Subcutaneous adipose tissue (tissue), 4 donors: ENCODE data around the gene BACH2. TPM values are rescaled to one million over a fixed set of nuclear protein-coding genes. Genes with fewer than 3 reads are reported as not detected.

ENCODE experiments used
- CTCF ChIP-seq: fragments of 450-650 bp; IDR thresholded peaks from one replicate; pipeline ENCODE4 v1.5.1; 2016; ENCODE audit warnings: low read depth, mild to moderate bottlenecking, control low read depth, antibody characterized with exemption, moderate library complexity
- total RNA-seq, 4 donors: library from RNA; depleted of rRNA; stranded (reverse); fragments of >200 nt; gene quantifications; one replicate each; pipeline ENCODE4 v1.1.0, GENCODE V29; 2016

The BACH2 gene
- total RNA-seq, 4 donors from 2014 or later: 1.7 to 15.4 (median 3.9) TPM

DNA sequence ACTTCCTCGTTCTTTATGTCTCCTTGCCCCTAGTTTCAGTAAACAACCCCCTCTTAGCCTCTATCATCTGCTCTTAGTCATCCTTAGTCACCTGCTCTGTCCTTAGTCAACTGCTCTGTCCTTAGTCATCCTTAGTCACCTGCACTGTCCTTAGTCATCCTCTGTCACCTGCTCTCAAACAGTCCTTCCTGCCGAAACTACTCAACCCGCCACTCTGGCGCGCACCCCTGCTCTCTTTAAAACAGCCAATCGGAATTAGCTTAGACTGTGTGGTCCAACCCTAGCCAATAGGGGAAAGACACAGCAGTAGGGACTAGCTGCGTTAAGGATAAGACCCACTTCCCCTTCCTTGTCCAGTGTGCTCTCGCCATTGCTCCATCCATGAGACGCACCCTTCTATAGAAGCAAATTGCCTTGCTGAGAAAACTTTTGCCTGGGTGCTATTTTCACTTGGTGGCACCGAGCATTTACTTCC, 73.9 kb downstream of the BACH2 start:
- no peak for TF ChIP-seq CTCF

GRCh38 chr6:90222008-90222407, 74.6 kb downstream of the BACH2 start:
- TF ChIP-seq CTCF: no peak

- TF ChIP-seq CTCF: no peak
Observed at GRCh38 chr6:90221403-90221802, 75.2 kb downstream of the BACH2 start.

- TF ChIP-seq CTCF: no peak
Observed at GRCh38 chr6:90220273-90220672, 76.4 kb downstream of the BACH2 start.

GRCh38 chr6:90219209-90219985, 77.2 kb downstream of the BACH2 start:
- TF ChIP-seq CTCF: no peak

DNA sequence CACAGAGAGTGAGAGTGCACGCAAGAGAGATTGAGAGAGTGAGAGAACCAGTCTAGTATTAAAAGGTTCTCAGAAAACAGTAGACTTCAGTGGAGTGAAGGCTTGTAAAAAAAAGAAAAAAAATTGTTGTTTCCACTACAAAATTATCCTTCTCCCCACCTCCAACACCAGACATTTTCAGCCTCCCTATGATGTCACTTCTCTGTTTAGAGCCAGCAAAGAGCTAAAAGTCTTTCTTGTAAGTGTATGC, 77.8 kb downstream of the BACH2 start:
- no peak for TF ChIP-seq CTCF

DNA sequence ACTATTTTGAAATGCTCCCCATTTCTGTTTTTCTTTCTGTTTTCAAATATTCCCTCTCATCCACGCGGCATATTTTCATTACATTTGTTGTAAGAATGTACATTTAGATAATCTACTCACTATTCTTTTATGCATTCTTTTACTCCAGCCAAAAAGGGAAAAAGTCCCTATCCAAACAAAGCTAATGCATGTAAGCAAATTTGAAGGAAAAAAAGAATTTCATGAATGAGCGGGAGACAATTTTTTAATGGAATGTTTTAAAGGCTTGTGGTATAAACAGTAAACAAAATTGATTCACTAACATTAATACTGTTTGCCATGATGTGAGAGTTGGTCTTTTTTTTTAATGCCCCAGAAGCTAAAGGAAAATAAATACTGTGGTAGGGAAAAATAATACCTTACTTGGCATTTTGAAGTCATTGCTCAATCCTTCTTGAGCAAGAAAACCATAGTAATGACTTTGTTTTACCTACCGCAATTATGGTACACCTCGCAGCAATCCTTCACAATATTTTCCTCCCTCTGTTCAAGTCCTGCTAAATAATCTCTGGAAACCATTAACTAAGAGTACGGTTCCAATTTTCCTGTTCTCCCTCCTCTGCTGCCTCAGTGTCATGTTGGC, 79.0 kb downstream of the BACH2 start:
- TF ChIP-seq CTCF: no peak
